K562 (cell line): Measurements from ENCODE around the gene MRPL4. TPM values are rescaled to one million over a fixed set of nuclear protein-coding genes. Genes with fewer than 3 reads are reported as not detected.

Source experiments
- ARID1B ChIP-seq: fragments of 450-650 bp; IDR thresholded peaks from 2 replicates; pipeline ENCODE4 v1.6.1; 2016; ENCODE audit warnings: antibody characterized with exemption, mild to moderate bottlenecking, inconsistent platforms
- ID3 ChIP-seq, 2 experiments: fragments of 250-450 bp in 1 of 2; fragments of 450-650 bp in 1 of 2; sonication (Bioruptor Pico) in 1 of 2; IDR thresholded peaks; 2 replicates each; pipeline versions ENCODE4 v1.6.1 to v1.8.0; 2016 to 2021; ENCODE audit warnings: mild to moderate bottlenecking in 2 of 2, moderate library complexity in 2 of 2, missing compliant biosample characterization in 1 of 2, missing genetic modification characterization in 1 of 2
- TOE1 ChIP-seq, 2 experiments: fragments of 450-650 bp in 1 of 2; sonication (generic) in 1 of 2; formaldehyde crosslinking in 1 of 2; IDR thresholded peaks; 2 replicates each; pipeline versions ENCODE4 v1.7.1 to v1.8.0; 2016 to 2022; ENCODE audit warnings: borderline replicate concordance in 2 of 2, mild to moderate bottlenecking in 2 of 2, antibody characterized with exemption in 1 of 2, inconsistent platforms in 1 of 2, low read depth in 1 of 2, missing genetic modification reagents in 1 of 2, moderate library complexity in 1 of 2
- ZFP91 ChIP-seq: sonication (generic); formaldehyde crosslinking; IDR thresholded peaks from 2 replicates; pipeline ENCODE4 v1.8.0; 2022; ENCODE audit warnings: mild to moderate bottlenecking, missing genetic modification reagents
- ZNF592 ChIP-seq: fragments of 450-650 bp; IDR thresholded peaks from 2 replicates; pipeline ENCODE4 v1.6.1; 2017; ENCODE audit warnings: antibody characterized with exemption, mild to moderate bottlenecking
- ZNF696 ChIP-seq: fragments of 250-450 bp; sonication (Bioruptor Pico); conservative IDR thresholded peaks from 2 replicates; pipeline ENCODE4 v1.4.0; 2020; ENCODE audit warnings: mild to moderate bottlenecking, moderate library complexity
- polyA plus RNA-seq, 8 experiments: library from polyadenylated mRNA; depleted of rRNA in 4 of 8; stranded (reverse) in 5 of 8; unstranded in 3 of 8; fragments of >200 nt; fragmentation: Nextera tagmentation in 2 of 8; fragmentation: Illumina TruSeq in 1 of 8; extraction: Ambion mirVana in 2 of 8; extraction: Trizol in 1 of 8; gene quantifications; 2 replicates each; pipeline versions ENCODE4 v1.2.1 to v1.2.3, GENCODE V29; 2011 to 2014; ENCODE audit warnings: inconsistent platforms in 1 of 8, missing spikeins in 1 of 8
- total RNA-seq, 7 experiments: library from RNA; depleted of rRNA in 6 of 7; stranded (reverse); fragments of >200 nt in 6 of 7; fragmentation: Illumina TruSeq in 2 of 7; extraction: Trizol in 2 of 7; gene quantifications; 2 replicates each; pipeline versions ENCODE4 v1.2.1 to v1.2.3, GENCODE V29; 2011 to 2021; ENCODE audit warnings: low replicate concordance in 1 of 7

MRPL4 gene
- total and polyA plus RNA-seq, 9 of the 15 experiments (the other 6 are each of a cell fraction or from before 2014, with no cell fraction given) = 1.4 to 239 (median 64.9) TPM

- TF ChIP-seq TOE1 (IDR thresholded peaks at IDR 0.05; ENCODE audit: borderline replicate concordance) = peak; percentile 61; the same call in 1 of the 2 replicates
- no peak for TF ChIP-seq TOE1 (CRISPR knock-in tag; IDR thresholded peaks at IDR 0.05; ENCODE audit: borderline replicate concordance, low read depth)
- TF ChIP-seq ARID1B = no peak
- no peak for TF ChIP-seq ZFP91 (CRISPR knock-in tag)
- no peak for TF ChIP-seq ID3 (CRISPR knock-in tag; IDR thresholded peaks at IDR 0.05)
- TF ChIP-seq ID3 (tag; IDR thresholded peaks at IDR 0.05) = peak; percentile 50; the same call in 1 of the 2 replicates
- no peak for TF ChIP-seq ZNF696 (CRISPR knock-in tag)
- 0 out of 2 replicates have a peak, but pooled peaks have one; percentile 40 for TF ChIP-seq ZNF592
Observed at GRCh38 chr19:10292789-10293636, 41.0 kb downstream of the MRPL4 start (continued).
